Trophoblast cell (in vitro differentiated cells and primary cell): ENCODE results near the gene TRIM10.

Experiments used
- DNase-seq, 2 donors: peaks; one replicate each; pipeline ENCODE4 v3.0.0-alpha.2; 2016
- H2AFZ ChIP-seq: 2 replicates; pipeline ENCODE4 v1.6.1; 2013; ENCODE audit warnings: low read length, moderate library complexity, mild to moderate bottlenecking; ENCODE audit not compliant: insufficient read depth, poor library complexity
- H2AK5ac ChIP-seq: 2 replicates; pipeline ENCODE4 v1.6.1; 2013; ENCODE audit warnings: mild to moderate bottlenecking, low read length
- H2BK120ac ChIP-seq: 2 replicates; pipeline ENCODE4 v1.6.1; 2013; ENCODE audit warnings: low read length, mild to moderate bottlenecking, moderate library complexity; ENCODE audit not compliant: insufficient read depth, poor library complexity
- H2BK12ac ChIP-seq: 2 replicates; pipeline ENCODE4 v1.6.1; 2013; ENCODE audit warnings: mild to moderate bottlenecking, low read length, moderate library complexity
- H2BK5ac ChIP-seq: 2 replicates; pipeline ENCODE4 v1.6.1; 2013; ENCODE audit warnings: low read length, low read depth, moderate library complexity, mild to moderate bottlenecking; ENCODE audit not compliant: poor library complexity
- H3K14ac ChIP-seq: 2 replicates; pipeline ENCODE4 v1.6.1; 2013; ENCODE audit warnings: mild to moderate bottlenecking, low read length
- H3K18ac ChIP-seq: 2 replicates; pipeline ENCODE4 v1.6.1; 2013; ENCODE audit warnings: mild to moderate bottlenecking, low read length
- H3K23ac ChIP-seq: 2 replicates; pipeline ENCODE4 v1.6.1; 2013; ENCODE audit warnings: low read length
- H3K27ac ChIP-seq: 2 replicates; pipeline ENCODE4 v1.5.1; 2013; ENCODE audit warnings: low read depth, mild to moderate bottlenecking, inconsistent platforms, low read length, moderate library complexity
- H3K27me3 ChIP-seq: 2 replicates; pipeline ENCODE4 v1.6.1; 2013; ENCODE audit warnings: inconsistent platforms, mild to moderate bottlenecking, low read length, moderate library complexity; ENCODE audit not compliant: insufficient read depth
- H3K36me3 ChIP-seq, 2 experiments: 1 replicate in 1 of 2; 2 replicates in 1 of 2; pipeline ENCODE4 v1.6.1; 2013; ENCODE audit warnings: low read length in 2 of 2, mild to moderate bottlenecking in 2 of 2, moderate library complexity in 1 of 2; ENCODE audit not compliant: insufficient read depth in 2 of 2, control insufficient read depth in 1 of 2
- H3K4ac ChIP-seq: 2 replicates; pipeline ENCODE4 v1.6.1; 2013; ENCODE audit warnings: low read depth, mild to moderate bottlenecking, low read length, moderate library complexity
- H3K4me1 ChIP-seq, 2 experiments: 1 replicate in 1 of 2; 2 replicates in 1 of 2; pipeline ENCODE4 v1.6.1; 2013; ENCODE audit warnings: low read length in 2 of 2, mild to moderate bottlenecking in 2 of 2, moderate library complexity in 1 of 2; ENCODE audit not compliant: insufficient read depth in 2 of 2, control insufficient read depth in 1 of 2
- H3K4me2 ChIP-seq: 2 replicates; pipeline ENCODE4 v1.6.1; 2013; ENCODE audit warnings: inconsistent platforms, mild to moderate bottlenecking, low read length, moderate library complexity
- H3K4me3 ChIP-seq: 2 replicates; pipeline ENCODE4 v1.5.1; 2013; ENCODE audit warnings: mild to moderate bottlenecking, low read depth, low read length, inconsistent platforms
- H3K79me1 ChIP-seq: one replicate; pipeline ENCODE4 v1.6.1; 2013; ENCODE audit warnings: low read length
- H3K79me2 ChIP-seq: 2 replicates; pipeline ENCODE4 v1.6.1; 2013; ENCODE audit warnings: low read length, mild to moderate bottlenecking; ENCODE audit not compliant: control insufficient read depth, insufficient read depth, poor library complexity
- H3K9ac ChIP-seq: 2 replicates; pipeline ENCODE4 v1.6.1; 2013; ENCODE audit warnings: mild to moderate bottlenecking, low read length
- H3K9me3 ChIP-seq: 2 replicates; pipeline ENCODE4 v1.6.1; 2013; ENCODE audit warnings: low read depth, mild to moderate bottlenecking, control low read depth, inconsistent platforms, low read length; ENCODE audit not compliant: insufficient read depth
- H4K12ac ChIP-seq: 2 replicates; pipeline ENCODE4 v1.6.1; 2013; ENCODE audit warnings: low read depth, mild to moderate bottlenecking, low read length, moderate library complexity
- H4K8ac ChIP-seq: 2 replicates; pipeline ENCODE4 v1.6.1; 2013; ENCODE audit warnings: low read depth, mild to moderate bottlenecking, low read length, moderate library complexity
- H4K91ac ChIP-seq: one replicate; pipeline ENCODE4 v1.6.1; 2013; ENCODE audit warnings: low read depth, mild to moderate bottlenecking, low read length, moderate library complexity
- WGBS: extraction: QIAGEN DNeasy Blood & Tissue Kit; methylation state at CpG from one replicate; pipeline ENCODE4 v1.1.7; 2013; ENCODE audit warnings: missing lambda C conversion rate; ENCODE audit not compliant: insufficient read length, insufficient coverage; ENCODE audit errors: extremely low coverage; 5-methylcytosine and 5-hydroxymethylcytosine counted together

Gene TRIM10

DNA sequence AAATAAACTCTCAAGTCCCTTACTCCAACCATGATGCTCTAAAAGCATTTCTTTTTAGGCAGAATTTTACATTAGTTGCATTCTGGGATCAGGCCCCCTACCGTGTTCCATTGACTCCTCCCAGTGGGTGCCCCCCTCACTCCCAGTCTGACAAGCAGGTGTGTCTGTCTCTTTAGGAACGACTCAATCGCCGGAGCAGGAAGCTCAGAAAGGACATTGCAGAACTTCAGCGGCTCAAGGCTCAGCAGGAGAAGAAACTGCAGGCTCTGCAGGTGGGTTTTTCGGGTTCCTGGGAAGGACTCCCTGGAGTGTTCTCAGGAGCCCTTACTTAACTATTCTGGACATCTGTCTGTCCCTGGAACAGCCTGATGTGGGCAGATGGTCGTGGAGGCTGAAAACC lies 15.2 kb downstream of the TRIM10 start:
- H2BK120ac ChIP-seq = no peak overlapping the region
- no peak overlapping the region for H3K23ac ChIP-seq
- H3K9ac ChIP-seq = no peak overlapping the region
- no peak overlapping the region for H3K4me3 ChIP-seq
- no peak overlapping the region for H2BK5ac ChIP-seq
- no peak overlapping the region for H3K4me2 ChIP-seq
- no peak for DNase-seq
- no peak overlapping the region for H4K91ac ChIP-seq
- H2BK12ac ChIP-seq = no peak overlapping the region
- H3K36me3 ChIP-seq = no peaks in the 10 kb centered on the region
- no peaks in the 10 kb centered on the region for H3K79me2 ChIP-seq
- no peak overlapping the region for H3K18ac ChIP-seq
- H3K79me1 ChIP-seq = no peaks in the 10 kb centered on the region
- no peak overlapping the region for H4K12ac ChIP-seq
- H3K27me3 ChIP-seq = no peaks in the 10 kb centered on the region
- no CpG with 5 or more reads among the region's 7 CpGs for WGBS
- H2AFZ ChIP-seq = no peak overlapping the region
- H3K4ac ChIP-seq = no peak overlapping the region
- H4K8ac ChIP-seq = no peak overlapping the region
- no peak overlapping the region for H2AK5ac ChIP-seq
- H3K4me1 ChIP-seq = no peaks in the 10 kb centered on the region
- H3K9me3 ChIP-seq = no peaks in the 10 kb centered on the region
- H3K14ac ChIP-seq = no peak overlapping the region
- no peak overlapping the region for H3K27ac ChIP-seq

DNA sequence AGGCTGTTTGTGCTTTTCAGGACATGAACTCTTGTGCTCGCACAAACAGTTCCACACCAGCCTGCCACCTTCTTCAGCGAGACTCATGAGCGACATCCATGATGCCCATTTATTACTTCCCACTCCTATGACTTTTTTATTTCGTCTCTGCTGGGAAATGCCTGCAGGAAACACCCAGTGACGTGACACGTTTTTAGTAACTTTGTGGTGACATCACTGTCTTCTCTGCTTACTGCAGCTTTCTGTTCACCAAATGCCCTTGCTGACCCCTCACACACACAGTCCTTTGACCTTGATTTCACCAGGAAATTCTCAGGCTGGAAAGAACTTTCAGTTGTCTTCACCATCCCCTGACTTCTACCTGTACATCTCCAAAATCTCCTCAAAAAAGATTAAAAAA lies 16.2 kb downstream of the TRIM10 start:
- Histone ChIP-seq H4K8ac (no peak overlapping the region), H3K4me2 (no peak overlapping the region), H3K36me3 (no peaks in the 10 kb centered on the region), H3K79me2 (no peaks in the 10 kb centered on the region), H2BK120ac (no peak overlapping the region), H2BK5ac (no peak overlapping the region), H3K27ac (no peak overlapping the region), H3K23ac (no peak overlapping the region), H2AFZ (no peak overlapping the region), H3K4me1 (no peaks in the 10 kb centered on the region), H3K9me3 (no peaks in the 10 kb centered on the region), H3K27me3 (no peaks in the 10 kb centered on the region), H3K18ac (no peak overlapping the region), H3K79me1 (no peaks in the 10 kb centered on the region), H3K9ac (no peak overlapping the region), H4K91ac (no peak overlapping the region), H2AK5ac (no peak overlapping the region), H2BK12ac (no peak overlapping the region), H4K12ac (no peak overlapping the region), H3K14ac (no peak overlapping the region), H3K4me3 (no peak overlapping the region), H3K4ac (no peak overlapping the region)
- no CpG with 5 or more reads among the region's 6 CpGs for WGBS
- no peak for DNase-seq

DNA sequence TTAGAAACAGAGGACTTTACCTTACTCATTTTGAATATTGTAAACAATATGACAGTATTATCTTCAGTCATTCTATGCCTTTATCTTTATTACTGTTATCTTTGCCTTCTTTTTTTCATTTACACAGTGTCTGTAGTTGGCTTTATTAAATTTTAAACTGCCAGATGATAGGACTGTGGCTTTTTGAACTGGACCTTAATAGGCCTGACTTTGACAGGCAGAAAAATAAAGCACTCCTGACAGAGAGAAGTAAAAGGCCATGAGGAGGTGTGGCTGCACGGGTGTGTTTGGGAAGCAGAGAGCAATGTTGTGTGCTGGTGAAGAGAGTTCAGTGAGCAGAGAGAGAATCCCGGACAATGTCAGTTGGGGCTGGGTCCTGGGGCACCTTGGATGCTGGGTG lies 17.2 kb downstream of the TRIM10 start:
- H3K14ac ChIP-seq = no peak overlapping the region
- H3K79me1 ChIP-seq = no peaks in the 10 kb centered on the region
- no peak overlapping the region for H4K12ac ChIP-seq
- no peak overlapping the region for H3K4ac ChIP-seq
- no peak for DNase-seq
- no CpG with 5 or more reads among the region's 2 CpGs for WGBS
- H3K9ac ChIP-seq = no peak overlapping the region
- no peaks in the 10 kb centered on the region for H3K79me2 ChIP-seq
- no peak overlapping the region for H3K4me2 ChIP-seq
- no peak overlapping the region for H3K23ac ChIP-seq
- no peaks in the 10 kb centered on the region for H3K4me1 ChIP-seq
- H2BK12ac ChIP-seq = no peak overlapping the region
- H3K36me3 ChIP-seq = no peaks in the 10 kb centered on the region
- no peak overlapping the region for H3K27ac ChIP-seq
- no peak overlapping the region for H2AFZ ChIP-seq
- no peak overlapping the region for H2BK120ac ChIP-seq
- no peak overlapping the region for H2BK5ac ChIP-seq
- H3K27me3 ChIP-seq = no peaks in the 10 kb centered on the region
- H4K8ac ChIP-seq = no peak overlapping the region
- no peak overlapping the region for H4K91ac ChIP-seq
- H2AK5ac ChIP-seq = no peak overlapping the region
- H3K4me3 ChIP-seq = no peak overlapping the region
- H3K9me3 ChIP-seq = no peaks in the 10 kb centered on the region
- no peak overlapping the region for H3K18ac ChIP-seq

DNA sequence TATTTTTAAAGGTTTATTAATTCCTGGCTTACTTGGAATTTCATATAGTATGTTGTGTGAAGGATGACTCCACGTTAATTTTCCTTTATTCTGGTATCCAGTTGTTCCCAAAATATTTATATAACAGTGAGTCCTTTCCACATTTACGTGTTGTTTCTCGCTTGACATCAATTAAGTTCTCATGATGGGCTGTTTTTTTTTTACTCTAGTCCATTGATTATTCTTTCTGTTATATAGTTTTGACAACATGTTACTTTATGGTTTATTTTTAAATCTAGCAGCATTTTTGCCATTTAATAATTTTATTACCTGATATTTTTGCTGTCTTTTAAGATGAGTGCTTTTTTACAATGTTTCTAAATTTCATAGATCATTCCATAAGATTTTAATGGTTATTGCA lies 18.3 kb downstream of the TRIM10 start:
- H3K23ac ChIP-seq = no peak overlapping the region
- H3K9ac ChIP-seq = no peak overlapping the region
- no peak overlapping the region for H2BK12ac ChIP-seq
- no peak overlapping the region for H2BK5ac ChIP-seq
- no peak overlapping the region for H3K4me2 ChIP-seq
- H3K79me2 ChIP-seq = no peaks in the 10 kb centered on the region
- H3K27ac ChIP-seq = no peak overlapping the region
- no peak overlapping the region for H4K91ac ChIP-seq
- H3K4me1 ChIP-seq = no peaks in the 10 kb centered on the region
- no peak overlapping the region for H4K8ac ChIP-seq
- H4K12ac ChIP-seq = no peak overlapping the region
- no peak overlapping the region for H3K4me3 ChIP-seq
- no peak overlapping the region for H2AFZ ChIP-seq
- no peak for DNase-seq
- no peaks in the 10 kb centered on the region for H3K79me1 ChIP-seq
- no peaks in the 10 kb centered on the region for H3K9me3 ChIP-seq
- H3K27me3 ChIP-seq = no peaks in the 10 kb centered on the region
- no peaks in the 10 kb centered on the region for H3K36me3 ChIP-seq
- WGBS = no CpG with 5 or more reads among the region's 3 CpGs
- H3K18ac ChIP-seq = no peak overlapping the region
- no peak overlapping the region for H3K14ac ChIP-seq
- no peak overlapping the region for H2BK120ac ChIP-seq
- no peak overlapping the region for H3K4ac ChIP-seq
- H2AK5ac ChIP-seq = no peak overlapping the region
